TTC549 (cell line): ENCODE results near the gene EPHB2.

ENCODE experiments used
- FAIRE-seq: peaks from 2 replicates; lab custom pipeline; 2012; peaks lifted over from hg19 to GRCh38; lab: Jason Lieb, UNC

EPHB2 gene

GRCh38 chr1:22888320-22889075 lies 177.9 kb downstream of the EPHB2 start:
- FAIRE-seq: no peak

DNA sequence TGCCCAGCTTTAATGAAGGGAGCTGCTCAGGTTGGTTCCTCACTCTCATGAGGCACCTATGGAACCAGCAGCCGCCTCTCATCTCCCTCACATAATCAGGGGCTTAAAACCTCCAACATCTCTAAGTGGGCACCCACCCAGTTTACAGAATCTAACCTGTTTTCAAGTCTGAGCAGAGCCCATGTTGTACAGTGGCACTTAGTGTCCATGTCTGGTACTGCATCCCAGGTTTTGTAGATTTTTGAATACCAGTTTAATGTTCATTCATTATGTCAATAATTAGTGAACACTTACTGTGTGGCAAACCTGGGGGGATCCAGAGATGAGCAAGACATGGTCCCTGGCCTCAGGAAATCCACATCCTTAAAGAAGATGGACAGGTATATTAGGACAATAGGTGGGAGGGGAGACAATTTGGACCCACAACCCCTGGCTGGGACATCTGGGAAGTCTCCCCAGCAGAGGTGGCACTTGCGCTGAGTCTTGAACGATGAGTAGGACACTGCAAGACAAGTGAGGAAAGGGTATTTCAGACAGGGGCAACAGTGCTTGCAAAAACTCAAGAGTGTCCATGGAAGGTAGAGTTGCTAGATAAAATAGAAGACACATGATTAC lies 178.7 kb downstream of the EPHB2 start:
- no peak for FAIRE-seq

DNA sequence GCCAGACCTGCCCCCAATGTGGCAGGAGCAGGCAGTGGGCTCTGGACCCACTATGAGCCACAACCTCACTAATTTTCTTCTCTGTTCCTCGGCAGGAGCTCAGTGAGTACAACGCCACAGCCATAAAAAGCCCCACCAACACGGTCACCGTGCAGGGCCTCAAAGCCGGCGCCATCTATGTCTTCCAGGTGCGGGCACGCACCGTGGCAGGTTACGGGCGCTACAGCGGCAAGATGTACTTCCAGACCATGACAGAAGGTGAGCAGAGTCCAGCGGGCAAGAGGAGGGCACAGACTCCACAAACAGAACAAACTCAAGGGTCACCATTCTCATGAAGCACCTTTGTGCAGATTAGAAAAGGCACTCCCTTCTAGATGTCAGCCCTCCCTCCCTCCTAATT lies 182.2 kb downstream of the EPHB2 start:
- FAIRE-seq: no peak

GRCh38 chr1:22893292-22893691 lies 182.7 kb downstream of the EPHB2 start:
- no peak for FAIRE-seq

GRCh38 chr1:22895357-22895756 lies 184.7 kb downstream of the EPHB2 start:
- FAIRE-seq: no peak

DNA sequence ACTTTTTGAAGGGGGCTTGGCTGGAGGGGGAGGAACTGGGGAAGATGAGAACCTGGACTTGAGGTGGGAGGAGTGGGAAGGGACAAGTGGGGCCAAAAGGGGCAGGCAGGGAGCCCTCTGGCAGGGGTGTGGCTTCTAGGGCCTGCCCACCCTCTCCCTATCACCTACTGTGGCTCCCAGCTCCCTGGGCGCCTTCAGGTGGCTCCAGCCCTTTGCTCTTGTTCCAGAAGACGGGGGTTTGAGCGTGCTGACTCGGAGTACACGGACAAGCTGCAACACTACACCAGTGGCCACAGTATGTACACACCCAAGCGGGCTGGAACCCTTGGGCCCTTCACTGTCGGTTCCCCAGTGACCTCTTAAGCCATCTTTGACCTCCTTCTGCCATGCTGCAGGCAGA lies 185.5 kb downstream of the EPHB2 start:
- no peak for FAIRE-seq

GRCh38 chr1:22900451-22900850 lies 189.8 kb downstream of the EPHB2 start:
- FAIRE-seq: no peak

- no peak for FAIRE-seq
These were observed 192.5 kb downstream of the EPHB2 start for GRCh38 chr1:22903113-22903512.

DNA sequence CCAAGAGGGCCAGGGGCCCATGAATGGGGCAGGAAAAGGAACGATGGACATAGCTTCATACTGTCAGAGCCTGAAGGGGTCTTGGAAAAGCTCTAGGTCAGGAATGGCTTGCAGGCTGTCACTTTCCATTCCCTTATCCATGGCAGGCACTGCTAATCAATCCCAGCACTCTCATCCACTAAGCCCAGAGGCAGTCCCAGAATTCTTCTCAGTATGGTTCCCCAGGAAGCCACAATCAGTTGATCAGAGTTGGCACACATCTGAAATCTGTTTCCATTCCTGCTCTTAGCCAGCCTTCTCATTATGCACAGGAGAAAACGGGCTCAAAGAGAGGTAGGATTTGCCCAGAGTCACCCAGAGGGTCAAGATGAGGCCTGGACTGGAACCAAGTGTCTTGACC lies 196.3 kb downstream of the EPHB2 start:
- FAIRE-seq: no peak

DNA sequence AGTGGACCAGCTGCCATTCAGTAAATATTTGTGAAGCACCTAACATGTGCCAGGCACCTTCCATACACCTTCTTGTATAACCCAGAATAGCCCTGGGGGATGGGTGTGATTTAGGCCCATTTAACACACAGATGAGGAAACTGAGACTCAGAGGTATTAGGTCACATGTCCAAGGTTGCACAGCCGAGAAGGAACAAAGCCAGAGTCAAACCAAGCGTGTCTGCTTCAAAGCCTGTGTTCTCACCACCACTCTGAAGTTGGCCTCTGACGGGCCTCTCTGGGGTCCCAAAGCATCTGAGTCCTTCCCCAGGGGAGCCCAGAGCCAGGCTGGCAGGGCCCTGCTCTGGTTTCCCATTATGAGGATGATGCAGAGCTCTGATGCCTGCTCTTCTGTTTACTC lies 196.9 kb downstream of the EPHB2 start:
- FAIRE-seq: no peak

- FAIRE-seq: no peak
These were observed 198.3 kb downstream of the EPHB2 start for GRCh38 chr1:22908880-22909426.

DNA sequence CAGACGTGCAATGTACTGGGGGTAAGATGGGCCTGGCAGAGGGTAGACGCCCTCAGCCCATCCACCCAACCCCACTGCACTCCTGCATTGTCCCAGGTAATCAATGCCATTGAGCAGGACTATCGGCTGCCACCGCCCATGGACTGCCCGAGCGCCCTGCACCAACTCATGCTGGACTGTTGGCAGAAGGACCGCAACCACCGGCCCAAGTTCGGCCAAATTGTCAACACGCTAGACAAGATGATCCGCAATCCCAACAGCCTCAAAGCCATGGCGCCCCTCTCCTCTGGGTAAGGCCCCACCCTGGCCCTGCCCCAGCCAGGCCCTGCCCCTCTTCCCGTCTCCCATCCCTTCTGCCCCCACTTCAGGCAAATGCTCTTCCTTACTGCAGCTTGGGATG lies 199.6 kb downstream of the EPHB2 start:
- FAIRE-seq: no peak

GRCh38 chr1:22910986-22911651 lies 200.5 kb downstream of the EPHB2 start:
- FAIRE-seq: no peak

DNA sequence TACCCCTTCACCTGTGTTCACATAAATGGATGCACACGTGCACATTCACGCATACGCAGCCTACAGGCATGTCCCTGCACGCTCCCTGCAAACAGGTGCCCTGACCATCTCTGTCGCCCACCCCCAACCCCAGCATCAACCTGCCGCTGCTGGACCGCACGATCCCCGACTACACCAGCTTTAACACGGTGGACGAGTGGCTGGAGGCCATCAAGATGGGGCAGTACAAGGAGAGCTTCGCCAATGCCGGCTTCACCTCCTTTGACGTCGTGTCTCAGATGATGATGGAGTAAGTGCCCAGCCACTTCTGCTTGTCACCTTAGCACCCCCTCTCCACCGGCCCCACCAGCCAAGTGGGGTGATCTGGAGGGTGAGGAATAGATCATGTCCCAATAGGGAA lies 201.7 kb downstream of the EPHB2 start:
- FAIRE-seq: no peak

- FAIRE-seq: no peak
These were observed 202.9 kb downstream of the EPHB2 start for GRCh38 chr1:22913421-22914141.

DNA sequence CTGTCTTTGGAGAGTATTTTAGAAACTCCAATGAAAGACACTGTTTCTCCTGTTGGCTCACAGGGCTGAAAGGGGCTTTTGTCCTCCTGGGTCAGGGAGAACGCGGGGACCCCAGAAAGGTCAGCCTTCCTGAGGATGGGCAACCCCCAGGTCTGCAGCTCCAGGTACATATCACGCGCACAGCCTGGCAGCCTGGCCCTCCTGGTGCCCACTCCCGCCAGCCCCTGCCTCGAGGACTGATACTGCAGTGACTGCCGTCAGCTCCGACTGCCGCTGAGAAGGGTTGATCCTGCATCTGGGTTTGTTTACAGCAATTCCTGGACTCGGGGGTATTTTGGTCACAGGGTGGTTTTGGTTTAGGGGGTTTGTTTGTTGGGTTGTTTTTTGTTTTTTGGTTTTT lies 203.5 kb downstream of the EPHB2 start:
- no peak for FAIRE-seq

- no peak for FAIRE-seq
These were observed 204.1 kb downstream of the EPHB2 start for GRCh38 chr1:22914633-22915217.

DNA sequence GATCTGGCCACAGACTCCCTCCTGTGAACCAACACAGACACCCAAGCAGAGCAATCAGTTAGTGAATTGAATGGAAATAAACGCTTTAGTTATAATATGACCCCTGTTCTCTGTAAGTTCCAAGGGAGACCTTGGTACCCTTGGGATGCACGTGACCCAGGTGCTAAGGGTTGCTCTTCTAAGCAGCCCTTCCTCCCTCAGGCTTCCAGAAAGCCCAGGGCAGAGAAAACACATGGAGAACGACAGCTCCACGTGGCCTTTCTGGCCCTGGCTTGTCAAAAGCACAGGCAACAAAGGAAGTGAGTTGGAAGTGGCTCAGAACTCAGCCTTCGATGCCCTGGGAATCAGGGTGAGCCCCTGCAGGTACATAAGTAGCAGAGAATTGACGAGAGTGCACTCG lies 204.6 kb downstream of the EPHB2 start:
- no peak for FAIRE-seq

- no peak for FAIRE-seq
These were observed 205.3 kb downstream of the EPHB2 start for GRCh38 chr1:22915816-22916470.

DNA sequence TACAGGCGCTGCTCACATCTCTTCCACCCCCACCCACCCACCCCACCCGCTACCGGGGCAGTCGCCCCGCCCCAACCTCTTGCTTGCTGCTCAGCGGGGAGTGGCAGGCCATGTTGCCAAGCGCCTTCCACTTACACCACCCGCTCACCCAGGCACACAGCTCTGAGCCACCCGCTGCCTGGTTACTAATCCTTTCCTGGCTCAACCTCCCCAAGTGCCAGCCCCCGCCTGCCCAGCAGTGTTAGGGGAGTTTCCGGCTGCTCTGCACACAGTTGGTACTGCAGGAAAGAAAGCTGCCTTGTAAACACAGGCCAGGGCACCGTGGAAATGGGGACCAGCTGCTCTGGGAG lies 205.8 kb downstream of the EPHB2 start:
- no peak for FAIRE-seq

DNA sequence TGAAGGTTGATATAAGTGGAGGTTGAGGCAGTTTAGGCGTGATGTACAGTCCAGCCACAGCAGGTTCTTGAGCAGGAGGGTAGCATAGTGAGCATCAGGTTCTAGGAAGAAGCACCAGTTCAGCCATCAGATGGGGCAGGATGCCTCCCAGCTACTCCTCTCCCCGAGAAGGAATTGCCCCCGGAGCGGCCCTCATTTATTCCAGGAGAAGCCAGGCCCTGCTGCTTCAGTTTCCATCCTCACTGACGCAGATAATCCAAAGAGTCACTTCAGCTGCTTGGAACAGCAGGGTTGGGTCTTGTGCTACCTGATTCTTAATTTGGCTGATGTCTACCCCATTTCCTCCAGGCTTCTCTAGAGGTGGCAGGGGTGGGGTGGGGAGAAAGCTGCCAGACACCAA lies 207.3 kb downstream of the EPHB2 start:
- FAIRE-seq: no peak

GRCh38 chr1:22918644-22919043 lies 208.0 kb downstream of the EPHB2 start:
- no peak for FAIRE-seq
